ENCODE data around the gene ELAVL1. TPM values are rescaled to one million over a fixed set of nuclear protein-coding genes. Genes with fewer than 3 reads are reported as not detected.

ELAVL1 gene
- total and polyA plus RNA-seq, 2 of the 13 experiments (the other 11 are each of a cell fraction or from before 2014, with no cell fraction given) = 27.9 to 38.4 TPM

DNA sequence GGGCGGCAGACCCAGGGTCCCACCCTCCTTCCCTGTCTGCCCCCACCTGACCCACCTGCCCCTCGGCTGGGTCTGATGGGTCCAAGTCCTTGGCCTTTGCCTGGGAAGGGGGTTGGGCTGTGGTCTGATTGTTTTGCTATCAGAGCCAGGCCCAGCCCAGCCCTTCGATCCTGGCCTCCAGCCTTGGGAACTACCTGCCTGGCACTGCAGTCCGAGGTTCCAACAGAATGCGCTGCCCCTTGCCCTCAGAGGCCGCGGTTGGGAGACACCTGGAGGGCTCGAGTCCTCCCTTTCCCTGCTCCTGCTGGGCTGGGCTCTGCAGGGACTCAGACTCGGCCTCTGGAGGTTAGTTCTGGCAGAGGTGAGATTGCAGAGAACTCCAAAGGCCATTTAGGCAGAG, 48.7 kb upstream of the ELAVL1 start (continued):
- TF ChIP-seq, protein P1, sequence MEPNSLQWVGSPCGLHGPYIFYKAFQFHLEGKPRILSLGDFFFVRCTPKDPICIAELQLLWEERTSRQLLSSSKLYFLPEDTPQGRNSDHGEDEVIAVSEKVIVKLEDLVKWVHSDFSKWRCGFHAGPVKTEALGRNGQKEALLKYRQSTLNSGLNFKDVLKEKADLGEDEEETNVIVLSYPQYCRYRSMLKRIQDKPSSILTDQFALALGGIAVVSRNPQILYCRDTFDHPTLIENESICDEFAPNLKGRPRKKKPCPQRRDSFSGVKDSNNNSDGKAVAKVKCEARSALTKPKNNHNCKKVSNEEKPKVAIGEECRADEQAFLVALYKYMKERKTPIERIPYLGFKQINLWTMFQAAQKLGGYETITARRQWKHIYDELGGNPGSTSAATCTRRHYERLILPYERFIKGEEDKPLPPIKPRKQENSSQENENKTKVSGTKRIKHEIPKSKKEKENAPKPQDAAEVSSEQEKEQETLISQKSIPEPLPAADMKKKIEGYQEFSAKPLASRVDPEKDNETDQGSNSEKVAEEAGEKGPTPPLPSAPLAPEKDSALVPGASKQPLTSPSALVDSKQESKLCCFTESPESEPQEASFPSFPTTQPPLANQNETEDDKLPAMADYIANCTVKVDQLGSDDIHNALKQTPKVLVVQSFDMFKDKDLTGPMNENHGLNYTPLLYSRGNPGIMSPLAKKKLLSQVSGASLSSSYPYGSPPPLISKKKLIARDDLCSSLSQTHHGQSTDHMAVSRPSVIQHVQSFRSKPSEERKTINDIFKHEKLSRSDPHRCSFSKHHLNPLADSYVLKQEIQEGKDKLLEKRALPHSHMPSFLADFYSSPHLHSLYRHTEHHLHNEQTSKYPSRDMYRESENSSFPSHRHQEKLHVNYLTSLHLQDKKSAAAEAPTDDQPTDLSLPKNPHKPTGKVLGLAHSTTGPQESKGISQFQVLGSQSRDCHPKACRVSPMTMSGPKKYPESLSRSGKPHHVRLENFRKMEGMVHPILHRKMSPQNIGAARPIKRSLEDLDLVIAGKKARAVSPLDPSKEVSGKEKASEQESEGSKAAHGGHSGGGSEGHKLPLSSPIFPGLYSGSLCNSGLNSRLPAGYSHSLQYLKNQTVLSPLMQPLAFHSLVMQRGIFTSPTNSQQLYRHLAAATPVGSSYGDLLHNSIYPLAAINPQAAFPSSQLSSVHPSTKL (CRISPR knock-in tag; IDR thresholded peaks at IDR 0.05) = 0 out of 2 replicates have a peak, but pooled peaks have one; percentile 7
- TF ChIP-seq, protein P2, sequence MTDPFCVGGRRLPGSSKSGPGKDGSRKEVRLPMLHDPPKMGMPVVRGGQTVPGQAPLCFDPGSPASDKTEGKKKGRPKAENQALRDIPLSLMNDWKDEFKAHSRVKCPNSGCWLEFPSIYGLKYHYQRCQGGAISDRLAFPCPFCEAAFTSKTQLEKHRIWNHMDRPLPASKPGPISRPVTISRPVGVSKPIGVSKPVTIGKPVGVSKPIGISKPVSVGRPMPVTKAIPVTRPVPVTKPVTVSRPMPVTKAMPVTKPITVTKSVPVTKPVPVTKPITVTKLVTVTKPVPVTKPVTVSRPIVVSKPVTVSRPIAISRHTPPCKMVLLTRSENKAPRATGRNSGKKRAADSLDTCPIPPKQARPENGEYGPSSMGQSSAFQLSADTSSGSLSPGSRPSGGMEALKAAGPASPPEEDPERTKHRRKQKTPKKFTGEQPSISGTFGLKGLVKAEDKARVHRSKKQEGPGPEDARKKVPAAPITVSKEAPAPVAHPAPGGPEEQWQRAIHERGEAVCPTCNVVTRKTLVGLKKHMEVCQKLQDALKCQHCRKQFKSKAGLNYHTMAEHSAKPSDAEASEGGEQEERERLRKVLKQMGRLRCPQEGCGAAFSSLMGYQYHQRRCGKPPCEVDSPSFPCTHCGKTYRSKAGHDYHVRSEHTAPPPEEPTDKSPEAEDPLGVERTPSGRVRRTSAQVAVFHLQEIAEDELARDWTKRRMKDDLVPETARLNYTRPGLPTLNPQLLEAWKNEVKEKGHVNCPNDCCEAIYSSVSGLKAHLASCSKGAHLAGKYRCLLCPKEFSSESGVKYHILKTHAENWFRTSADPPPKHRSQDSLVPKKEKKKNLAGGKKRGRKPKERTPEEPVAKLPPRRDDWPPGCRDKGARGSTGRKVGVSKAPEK (CRISPR knock-in tag; IDR thresholded peaks at IDR 0.05; ENCODE audit: borderline replicate concordance) = no peak
- no peak for TF ChIP-seq RBAK (CRISPR knock-in tag; IDR thresholded peaks at IDR 0.05)
- no peak for TF ChIP-seq SYNCRIP (IDR thresholded peaks at IDR 0.05; ENCODE audit: insufficient read depth, low read depth, low read length)
- TF ChIP-seq ARID2 (CRISPR knock-in tag; IDR thresholded peaks at IDR 0.05; ENCODE audit: borderline replicate concordance) = no peak
- TF ChIP-seq, protein P3, sequence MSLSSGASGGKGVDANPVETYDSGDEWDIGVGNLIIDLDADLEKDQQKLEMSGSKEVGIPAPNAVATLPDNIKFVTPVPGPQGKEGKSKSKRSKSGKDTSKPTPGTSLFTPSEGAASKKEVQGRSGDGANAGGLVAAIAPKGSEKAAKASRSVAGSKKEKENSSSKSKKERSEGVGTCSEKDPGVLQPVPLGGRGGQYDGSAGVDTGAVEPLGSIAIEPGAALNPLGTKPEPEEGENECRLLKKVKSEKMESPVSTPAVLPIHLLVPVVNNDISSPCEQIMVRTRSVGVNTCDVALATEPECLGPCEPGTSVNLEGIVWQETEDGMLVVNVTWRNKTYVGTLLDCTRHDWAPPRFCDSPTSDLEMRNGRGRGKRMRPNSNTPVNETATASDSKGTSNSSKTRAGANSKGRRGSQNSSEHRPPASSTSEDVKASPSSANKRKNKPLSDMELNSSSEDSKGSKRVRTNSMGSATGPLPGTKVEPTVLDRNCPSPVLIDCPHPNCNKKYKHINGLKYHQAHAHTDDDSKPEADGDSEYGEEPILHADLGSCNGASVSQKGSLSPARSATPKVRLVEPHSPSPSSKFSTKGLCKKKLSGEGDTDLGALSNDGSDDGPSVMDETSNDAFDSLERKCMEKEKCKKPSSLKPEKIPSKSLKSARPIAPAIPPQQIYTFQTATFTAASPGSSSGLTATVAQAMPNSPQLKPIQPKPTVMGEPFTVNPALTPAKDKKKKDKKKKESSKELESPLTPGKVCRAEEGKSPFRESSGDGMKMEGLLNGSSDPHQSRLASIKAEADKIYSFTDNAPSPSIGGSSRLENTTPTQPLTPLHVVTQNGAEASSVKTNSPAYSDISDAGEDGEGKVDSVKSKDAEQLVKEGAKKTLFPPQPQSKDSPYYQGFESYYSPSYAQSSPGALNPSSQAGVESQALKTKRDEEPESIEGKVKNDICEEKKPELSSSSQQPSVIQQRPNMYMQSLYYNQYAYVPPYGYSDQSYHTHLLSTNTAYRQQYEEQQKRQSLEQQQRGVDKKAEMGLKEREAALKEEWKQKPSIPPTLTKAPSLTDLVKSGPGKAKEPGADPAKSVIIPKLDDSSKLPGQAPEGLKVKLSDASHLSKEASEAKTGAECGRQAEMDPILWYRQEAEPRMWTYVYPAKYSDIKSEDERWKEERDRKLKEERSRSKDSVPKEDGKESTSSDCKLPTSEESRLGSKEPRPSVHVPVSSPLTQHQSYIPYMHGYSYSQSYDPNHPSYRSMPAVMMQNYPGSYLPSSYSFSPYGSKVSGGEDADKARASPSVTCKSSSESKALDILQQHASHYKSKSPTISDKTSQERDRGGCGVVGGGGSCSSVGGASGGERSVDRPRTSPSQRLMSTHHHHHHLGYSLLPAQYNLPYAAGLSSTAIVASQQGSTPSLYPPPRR (CRISPR knock-in tag; IDR thresholded peaks at IDR 0.05; ENCODE audit: borderline replicate concordance) = no peak
- peak; percentile 83 for TF ChIP-seq ZNF263 (CRISPR knock-in tag; IDR thresholded peaks at IDR 0.05)
- no peak for TF ChIP-seq SAP130 (CRISPR knock-in tag; IDR thresholded peaks at IDR 0.05; ENCODE audit: low read depth)
- TF ChIP-seq AGO1 (IDR thresholded peaks at IDR 0.05; ENCODE audit: low read depth, low read length, poor library complexity, severe bottlenecking) = no peak
- TF ChIP-seq, protein P4, sequence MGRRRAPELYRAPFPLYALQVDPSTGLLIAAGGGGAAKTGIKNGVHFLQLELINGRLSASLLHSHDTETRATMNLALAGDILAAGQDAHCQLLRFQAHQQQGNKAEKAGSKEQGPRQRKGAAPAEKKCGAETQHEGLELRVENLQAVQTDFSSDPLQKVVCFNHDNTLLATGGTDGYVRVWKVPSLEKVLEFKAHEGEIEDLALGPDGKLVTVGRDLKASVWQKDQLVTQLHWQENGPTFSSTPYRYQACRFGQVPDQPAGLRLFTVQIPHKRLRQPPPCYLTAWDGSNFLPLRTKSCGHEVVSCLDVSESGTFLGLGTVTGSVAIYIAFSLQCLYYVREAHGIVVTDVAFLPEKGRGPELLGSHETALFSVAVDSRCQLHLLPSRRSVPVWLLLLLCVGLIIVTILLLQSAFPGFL (CRISPR knock-in tag; IDR thresholded peaks at IDR 0.05) = no peak
- TF ChIP-seq, protein P5, sequence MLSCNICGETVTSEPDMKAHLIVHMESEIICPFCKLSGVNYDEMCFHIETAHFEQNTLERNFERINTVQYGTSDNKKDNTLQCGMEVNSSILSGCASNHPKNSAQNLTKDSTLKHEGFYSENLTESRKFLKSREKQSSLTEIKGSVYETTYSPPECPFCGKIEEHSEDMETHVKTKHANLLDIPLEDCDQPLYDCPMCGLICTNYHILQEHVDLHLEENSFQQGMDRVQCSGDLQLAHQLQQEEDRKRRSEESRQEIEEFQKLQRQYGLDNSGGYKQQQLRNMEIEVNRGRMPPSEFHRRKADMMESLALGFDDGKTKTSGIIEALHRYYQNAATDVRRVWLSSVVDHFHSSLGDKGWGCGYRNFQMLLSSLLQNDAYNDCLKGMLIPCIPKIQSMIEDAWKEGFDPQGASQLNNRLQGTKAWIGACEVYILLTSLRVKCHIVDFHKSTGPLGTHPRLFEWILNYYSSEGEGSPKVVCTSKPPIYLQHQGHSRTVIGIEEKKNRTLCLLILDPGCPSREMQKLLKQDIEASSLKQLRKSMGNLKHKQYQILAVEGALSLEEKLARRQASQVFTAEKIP (CRISPR knock-in tag; IDR thresholded peaks at IDR 0.05; ENCODE audit: borderline replicate concordance) = no peak
